GM12875 (cell line): ENCODE data around the gene ENOX1.

ENCODE experiments used
- H3K4me3 ChIP-seq: one replicate; pipeline ENCODE4 v1.5.1; 2011; ENCODE audit warnings: low read depth, low read length, control low read depth
- TF ChIP-seq, protein P1 (sequence below): IDR thresholded peaks from 2 replicates; pipeline ENCODE4 v1.5.1; 2011; ENCODE audit warnings: low read depth, mild to moderate bottlenecking, control low read depth, inconsistent platforms, low read length, moderate library complexity, borderline replicate concordance; ENCODE audit not compliant: insufficient read depth

ENOX1 gene

DNA sequence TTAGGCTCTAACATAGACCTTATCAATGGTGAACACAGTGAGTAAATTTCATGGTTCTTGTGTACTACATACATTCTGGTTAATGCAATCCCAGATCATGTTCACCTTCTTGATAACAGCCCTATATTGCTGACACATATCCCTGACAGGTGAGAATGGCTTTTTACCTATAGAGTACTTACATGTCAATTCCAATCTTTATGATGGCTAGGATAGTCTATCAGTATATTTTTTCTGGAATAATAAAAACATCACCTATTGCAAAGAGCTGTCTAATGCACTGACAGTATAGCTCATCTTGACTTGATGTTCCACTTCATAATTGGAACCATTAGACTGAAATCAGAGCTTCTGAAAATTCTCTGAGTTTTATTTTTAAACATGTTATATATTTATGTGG lies 199.4 kb downstream of the ENOX1 start:
- TF ChIP-seq, protein P1, sequence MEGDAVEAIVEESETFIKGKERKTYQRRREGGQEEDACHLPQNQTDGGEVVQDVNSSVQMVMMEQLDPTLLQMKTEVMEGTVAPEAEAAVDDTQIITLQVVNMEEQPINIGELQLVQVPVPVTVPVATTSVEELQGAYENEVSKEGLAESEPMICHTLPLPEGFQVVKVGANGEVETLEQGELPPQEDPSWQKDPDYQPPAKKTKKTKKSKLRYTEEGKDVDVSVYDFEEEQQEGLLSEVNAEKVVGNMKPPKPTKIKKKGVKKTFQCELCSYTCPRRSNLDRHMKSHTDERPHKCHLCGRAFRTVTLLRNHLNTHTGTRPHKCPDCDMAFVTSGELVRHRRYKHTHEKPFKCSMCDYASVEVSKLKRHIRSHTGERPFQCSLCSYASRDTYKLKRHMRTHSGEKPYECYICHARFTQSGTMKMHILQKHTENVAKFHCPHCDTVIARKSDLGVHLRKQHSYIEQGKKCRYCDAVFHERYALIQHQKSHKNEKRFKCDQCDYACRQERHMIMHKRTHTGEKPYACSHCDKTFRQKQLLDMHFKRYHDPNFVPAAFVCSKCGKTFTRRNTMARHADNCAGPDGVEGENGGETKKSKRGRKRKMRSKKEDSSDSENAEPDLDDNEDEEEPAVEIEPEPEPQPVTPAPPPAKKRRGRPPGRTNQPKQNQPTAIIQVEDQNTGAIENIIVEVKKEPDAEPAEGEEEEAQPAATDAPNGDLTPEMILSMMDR: no peak

DNA sequence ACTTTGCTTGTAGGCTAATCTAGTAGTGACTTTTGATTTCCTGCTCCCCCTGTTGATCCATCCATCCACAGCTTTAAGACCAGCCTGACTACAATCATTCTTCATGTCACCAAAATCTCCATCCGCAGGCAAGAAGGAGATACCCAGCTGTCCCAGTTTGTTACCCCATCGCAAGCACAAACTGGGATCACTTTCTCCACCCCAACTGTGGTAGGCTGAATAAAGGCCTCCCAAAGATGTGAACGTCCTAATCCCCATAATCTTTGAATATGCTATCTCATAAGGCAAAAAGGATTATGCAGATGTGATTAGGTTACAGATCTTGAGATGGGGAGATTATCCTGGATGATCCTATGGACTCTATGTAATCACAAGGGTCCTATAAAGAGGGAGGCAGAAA lies 202.0 kb downstream of the ENOX1 start:
- no peak overlapping the region for H3K4me3 ChIP-seq
- TF ChIP-seq, protein P1: no peak

More for the DNA sequence above, 199.4 kb downstream of the ENOX1 start:
- no peak overlapping the region for H3K4me3 ChIP-seq

DNA sequence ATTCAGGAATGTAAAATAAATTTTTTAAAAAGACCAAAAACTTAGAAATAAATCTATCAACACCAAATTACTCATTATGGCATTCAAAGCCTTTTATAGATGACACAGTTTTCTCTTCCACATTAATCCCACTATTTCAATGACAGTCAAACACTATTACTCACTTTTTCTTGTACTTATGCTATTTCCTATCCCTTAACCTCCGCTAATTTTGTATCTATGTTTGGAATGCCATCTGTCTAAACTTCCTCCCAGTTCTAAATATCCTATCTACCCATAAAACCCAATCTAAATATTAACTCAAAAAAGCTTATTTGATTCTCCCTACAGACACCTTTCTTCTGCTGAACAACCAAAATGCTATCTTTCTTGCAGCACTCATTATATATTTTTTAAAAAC lies 203.5 kb downstream of the ENOX1 start:
- no peak overlapping the region for H3K4me3 ChIP-seq
- TF ChIP-seq, protein P1: no peak

DNA sequence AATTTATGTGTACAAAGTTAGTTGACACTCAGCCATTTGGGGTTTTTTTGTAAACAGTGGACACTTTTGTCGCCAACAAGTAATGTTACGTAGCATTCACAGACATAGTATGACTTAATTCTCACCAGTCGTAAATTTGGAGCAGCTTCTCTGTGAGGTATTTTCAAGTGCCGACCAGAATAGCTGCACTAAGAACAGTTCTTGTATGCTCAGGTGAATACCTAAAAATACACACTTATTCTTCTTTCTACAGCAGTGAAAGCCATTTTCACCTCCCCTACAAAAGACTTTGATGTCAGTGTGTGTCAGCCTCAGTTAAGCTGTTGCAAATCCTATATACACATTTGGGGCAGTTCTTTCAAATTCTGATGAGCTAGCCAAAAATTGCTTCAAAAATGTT lies 206.5 kb downstream of the ENOX1 start:
- H3K4me3 ChIP-seq: no peak overlapping the region
- TF ChIP-seq, protein P1: no peak

DNA sequence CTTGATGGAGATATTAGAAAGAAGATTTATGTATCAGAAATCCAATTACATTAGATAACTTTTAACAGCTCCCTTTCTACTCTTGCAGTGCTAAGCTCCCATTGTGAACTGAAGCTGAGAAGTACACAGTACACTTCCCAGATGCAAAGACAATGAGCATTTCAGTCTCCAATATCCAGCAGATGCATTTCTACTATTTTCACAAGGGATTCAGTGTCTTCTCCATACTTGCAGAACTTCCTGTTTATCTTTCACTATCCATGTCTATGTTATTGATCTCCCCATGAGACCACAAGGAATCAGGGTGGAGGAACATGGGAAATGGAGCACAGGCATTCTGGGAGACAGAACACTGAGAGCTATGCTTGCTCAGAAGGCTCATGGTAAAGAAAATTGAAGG lies 207.5 kb downstream of the ENOX1 start:
- H3K4me3 ChIP-seq: no peak overlapping the region
- TF ChIP-seq, protein P1: no peak

DNA sequence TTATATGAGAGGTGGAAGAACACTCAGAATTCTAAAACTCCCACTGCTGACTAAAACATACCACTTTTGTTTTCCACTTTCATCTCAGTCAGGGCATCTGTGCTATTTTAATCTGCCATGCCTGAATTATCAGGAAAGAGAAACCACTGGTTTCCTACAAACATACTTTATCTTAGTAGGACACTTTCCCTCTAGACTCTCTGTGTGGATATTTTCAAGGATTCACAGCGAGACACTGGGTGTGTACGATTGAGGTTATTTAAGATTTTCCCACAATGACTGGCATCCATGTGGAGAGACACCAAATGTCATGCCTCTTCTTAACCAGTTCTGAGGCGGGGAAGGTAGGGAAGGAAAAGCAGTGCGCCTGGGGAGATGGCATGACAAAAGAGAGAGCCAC lies 212.2 kb downstream of the ENOX1 start:
- TF ChIP-seq, protein P1: no peak
- no peak overlapping the region for H3K4me3 ChIP-seq

DNA sequence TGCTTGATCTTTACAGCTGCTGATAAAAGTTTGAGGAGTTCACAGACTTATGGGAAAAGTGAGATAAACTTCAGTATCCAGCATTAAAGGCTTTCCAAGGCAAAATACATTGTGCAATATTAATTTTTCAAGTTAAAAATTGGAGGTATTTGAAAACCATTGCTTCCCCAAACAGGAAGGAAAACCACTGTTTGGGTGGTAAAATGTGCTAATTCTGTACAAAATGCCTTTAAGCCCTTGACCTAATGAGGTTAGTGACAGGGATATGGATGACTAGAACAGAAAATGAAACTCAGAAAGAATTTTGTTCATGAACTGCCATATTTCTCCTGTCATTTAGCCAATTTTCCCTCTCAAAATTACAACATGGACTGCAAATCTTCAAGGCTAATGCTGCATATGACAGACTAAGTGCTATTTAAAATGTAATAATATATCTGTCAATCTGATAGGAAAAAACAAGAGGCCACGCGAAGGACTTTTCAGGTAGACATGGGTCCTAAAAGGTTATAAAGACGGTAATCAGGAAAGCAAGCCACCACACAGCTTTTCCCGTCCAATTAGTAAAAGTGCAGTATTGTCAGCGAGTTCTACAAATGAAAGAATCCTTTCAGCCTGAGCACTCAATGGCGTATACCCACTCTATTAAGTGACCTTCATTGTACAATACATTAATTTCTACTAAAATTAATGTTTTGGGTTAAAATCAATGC lies 212.8 kb downstream of the ENOX1 start:
- no peak overlapping the region for H3K4me3 ChIP-seq
- TF ChIP-seq, protein P1: no peak
